HG03064 (cell line): ENCODE measurements around the gene CCDC187.
"Not testable (repeated sequence)": the region's sequence is repeated elsewhere in the genome, so short reads cannot be mapped to it uniquely, and the experiment has no call there.

Experiments used
- ATAC-seq: cut with Tn5 transposase; IDR thresholded peaks from one replicate; pipeline ENCODE4 v1.9.1; 2021; ENCODE audit warnings: low read depth; ENCODE audit not compliant: unreplicated experiment

CCDC187 gene

GRCh38 chr9:136328622-136329041 lies 24.7 kb upstream of the CCDC187 start:
- no peak for ATAC-seq

- no peak for ATAC-seq
These were observed 24.2 kb upstream of the CCDC187 start for GRCh38 chr9:136328011-136328621.

GRCh38 chr9:136327304-136327974 lies 23.5 kb upstream of the CCDC187 start, which contains the start of gene GPSM1:
TSS of gene GPSM1 (plus strand) at chr9:136327539. CDS start at chr9:136327696, 157 bp downstream.
- ATAC-seq: no peak

GRCh38 chr9:136326761-136327303 lies 22.9 kb upstream of the CCDC187 start:
- ATAC-seq: no peak

- no peak for ATAC-seq
These were observed 22.3 kb upstream of the CCDC187 start for GRCh38 chr9:136326061-136326760.

GRCh38 chr9:136325358-136325757 lies 21.5 kb upstream of the CCDC187 start:
- ATAC-seq: no peak

GRCh38 chr9:136324501-136325300 lies 20.8 kb upstream of the CCDC187 start:
- ATAC-seq: no peak

- no peak for ATAC-seq
These were observed 19.5 kb upstream of the CCDC187 start for GRCh38 chr9:136323371-136323789.

- no peak for ATAC-seq
These were observed 18.9 kb upstream of the CCDC187 start for GRCh38 chr9:136322756-136323330.

GRCh38 chr9:136321561-136321960 lies 17.7 kb upstream of the CCDC187 start:
- no peak for ATAC-seq

GRCh38 chr9:136320972-136321371 lies 17.1 kb upstream of the CCDC187 start:
- ATAC-seq: not testable (repeated sequence)

- ATAC-seq: not testable (repeated sequence)
These were observed 16.1 kb upstream of the CCDC187 start for GRCh38 chr9:136319955-136320354.

GRCh38 chr9:136319244-136319643 lies 15.3 kb upstream of the CCDC187 start:
- ATAC-seq: not testable (repeated sequence)

- no peak for ATAC-seq
These were observed 14.9 kb upstream of the CCDC187 start for GRCh38 chr9:136318776-136319241.

GRCh38 chr9:136318111-136318775 lies 14.3 kb upstream of the CCDC187 start:
- no peak for ATAC-seq

- ATAC-seq: no peak
These were observed 13.8 kb upstream of the CCDC187 start for GRCh38 chr9:136317695-136318094.

- ATAC-seq: no peak
These were observed 13.2 kb upstream of the CCDC187 start for GRCh38 chr9:136316896-136317676.

- ATAC-seq: no peak
These were observed 12.4 kb upstream of the CCDC187 start for GRCh38 chr9:136316271-136316751.

- ATAC-seq: no peak
These were observed 11.1 kb upstream of the CCDC187 start for GRCh38 chr9:136314944-136315343.
